Fibroblast of the conjunctiva (primary cell): ENCODE data around the gene MAD1L1.

Experiments used
- DNase-seq: peaks from one replicate; pipeline ENCODE4 v3.0.0-alpha.2; 2010; ENCODE audit warnings: low read depth

The MAD1L1 gene

DNA sequence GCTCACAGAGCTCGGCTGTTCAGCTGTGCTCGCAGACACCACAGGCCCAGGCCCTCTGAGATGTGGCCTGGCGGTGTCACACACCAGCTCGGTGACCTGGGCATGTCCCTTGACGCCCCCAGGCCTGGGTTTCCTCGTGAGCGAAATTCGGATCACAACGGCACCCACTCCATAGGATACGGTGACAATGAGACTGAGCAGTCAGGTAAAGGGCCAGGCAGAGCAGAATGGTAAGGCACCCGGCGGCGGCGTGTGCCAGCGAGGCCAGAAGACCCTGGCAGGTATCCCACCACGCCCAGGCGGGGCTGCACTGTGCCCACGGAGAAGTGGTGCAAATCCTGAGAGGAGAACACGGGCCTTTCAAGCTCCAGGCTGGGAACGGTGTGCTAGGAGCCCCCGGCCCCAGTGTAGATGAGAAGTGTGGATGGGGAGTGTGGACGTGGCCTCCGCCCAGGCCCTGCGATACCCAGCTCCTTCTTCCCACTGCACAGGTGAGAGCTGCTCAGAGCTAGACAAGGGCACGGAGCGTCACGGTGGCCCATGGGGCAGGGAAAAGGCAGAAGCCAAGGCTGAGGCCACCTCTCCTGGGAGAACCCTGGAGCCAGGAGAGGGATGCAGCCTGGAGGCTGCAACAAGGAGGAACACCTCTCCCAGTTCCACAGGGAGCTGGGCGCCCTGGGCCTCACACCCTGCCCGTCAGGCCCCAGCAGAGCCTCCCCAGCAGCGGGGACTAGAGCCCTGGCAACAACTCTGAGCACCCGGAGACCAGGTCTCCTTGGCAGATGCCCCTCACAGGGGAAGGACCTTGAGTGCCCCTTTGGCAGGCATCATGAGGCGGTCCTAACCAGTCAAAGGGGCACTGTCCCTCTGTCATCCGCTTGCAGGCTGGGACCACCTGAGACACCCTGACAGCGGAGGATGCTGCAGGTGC lies 219.1 kb downstream of the MAD1L1 start:
- DNase-seq: no peak

DNA sequence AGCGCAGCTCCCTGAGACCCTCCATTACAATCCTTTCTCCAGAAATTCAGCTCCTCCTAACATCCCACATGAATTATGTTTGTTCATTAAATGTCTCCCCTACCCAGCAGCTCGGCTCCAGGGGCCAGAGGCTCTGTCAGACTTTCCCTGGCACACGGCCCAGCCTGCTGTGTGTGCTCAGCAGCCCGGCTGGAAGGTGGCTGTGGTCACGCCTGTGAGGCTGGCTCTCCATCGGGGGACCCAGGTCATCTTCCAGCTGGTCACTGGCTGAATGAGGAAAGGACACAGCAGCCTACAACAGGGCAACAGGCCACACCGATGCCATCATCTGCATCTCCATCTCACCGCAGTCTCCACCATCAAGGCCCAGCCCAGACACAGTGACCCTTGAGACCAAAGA lies 219.8 kb downstream of the MAD1L1 start:
- DNase-seq: no peak

DNA sequence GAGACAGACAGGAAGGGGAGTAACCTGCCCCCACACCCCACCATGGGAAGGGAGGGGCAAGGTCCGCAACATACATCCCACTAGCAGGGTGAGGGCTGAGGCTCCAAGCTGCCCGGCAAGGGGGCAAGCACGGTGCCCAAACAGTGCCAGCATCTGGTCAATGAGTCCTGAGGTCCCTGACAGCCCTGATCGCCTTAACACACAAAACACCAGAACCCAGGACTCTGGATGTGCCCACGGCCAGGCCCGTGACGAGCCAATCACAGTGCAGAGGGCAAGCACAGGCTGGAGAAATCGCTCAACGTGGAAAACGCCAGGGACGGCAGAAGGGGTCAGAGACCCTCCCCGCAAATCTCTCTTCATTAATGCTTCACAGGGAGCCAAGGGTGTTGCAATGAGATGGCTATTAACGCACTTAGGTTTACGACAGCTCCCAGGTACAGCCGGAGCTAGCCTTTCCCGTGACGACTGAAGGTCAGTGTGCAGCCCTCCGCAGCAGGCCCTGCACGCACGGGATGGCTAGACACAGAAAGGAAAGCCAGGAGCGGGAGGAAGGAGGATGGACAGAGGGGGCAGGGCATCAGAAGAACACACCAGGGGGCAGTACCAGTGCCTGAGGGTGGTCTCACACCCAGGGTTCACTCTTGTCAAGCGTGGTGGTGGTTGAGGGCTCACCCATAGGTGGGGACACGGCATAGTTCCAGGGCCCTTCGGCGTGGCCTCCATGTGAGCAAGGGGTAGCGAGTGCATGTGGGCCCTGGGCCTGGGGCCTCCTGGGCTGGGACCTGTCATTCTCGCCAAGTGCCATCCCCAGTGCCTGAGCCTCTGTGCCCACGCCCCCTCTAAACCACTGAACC lies 220.5 kb downstream of the MAD1L1 start:
- DNase-seq: no peak

DNA sequence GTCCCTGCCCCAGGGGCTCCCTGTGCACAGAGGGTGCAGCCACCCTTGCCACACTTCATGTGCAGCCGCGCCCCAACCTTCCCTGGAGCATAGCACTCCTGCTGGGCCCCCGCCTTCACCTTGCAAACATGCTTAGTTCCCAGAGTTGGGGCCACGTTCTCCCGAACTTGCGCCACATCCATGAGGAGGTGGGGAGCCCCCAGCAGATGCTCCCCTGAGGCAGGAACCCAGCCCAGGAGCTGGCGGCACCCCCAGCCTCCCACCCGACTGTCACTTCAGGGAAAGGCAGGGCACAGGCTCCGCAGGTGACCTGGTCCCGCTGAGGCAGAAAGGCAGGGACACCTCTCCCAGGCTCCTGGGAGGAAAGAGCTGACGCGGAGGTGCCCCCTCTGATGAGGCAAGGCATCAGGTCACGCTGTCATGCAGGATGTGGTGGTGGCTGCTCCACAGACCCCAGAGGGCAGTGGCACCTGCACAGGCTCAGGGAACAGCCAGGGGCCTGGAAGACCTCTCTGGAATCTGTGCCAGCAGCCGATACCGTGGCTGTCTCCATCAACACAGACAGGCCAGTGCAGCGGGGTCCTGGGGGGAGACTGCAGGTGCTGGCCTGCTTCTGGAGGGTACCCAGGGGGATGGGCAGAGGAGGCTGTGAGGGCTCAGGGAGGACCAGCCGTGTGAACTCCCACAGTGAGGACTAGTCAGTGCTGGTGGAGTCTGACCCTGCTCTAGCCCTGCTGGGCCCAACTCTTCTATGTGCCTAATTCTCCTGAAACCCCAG lies 221.3 kb downstream of the MAD1L1 start:
- no peak for DNase-seq

DNA sequence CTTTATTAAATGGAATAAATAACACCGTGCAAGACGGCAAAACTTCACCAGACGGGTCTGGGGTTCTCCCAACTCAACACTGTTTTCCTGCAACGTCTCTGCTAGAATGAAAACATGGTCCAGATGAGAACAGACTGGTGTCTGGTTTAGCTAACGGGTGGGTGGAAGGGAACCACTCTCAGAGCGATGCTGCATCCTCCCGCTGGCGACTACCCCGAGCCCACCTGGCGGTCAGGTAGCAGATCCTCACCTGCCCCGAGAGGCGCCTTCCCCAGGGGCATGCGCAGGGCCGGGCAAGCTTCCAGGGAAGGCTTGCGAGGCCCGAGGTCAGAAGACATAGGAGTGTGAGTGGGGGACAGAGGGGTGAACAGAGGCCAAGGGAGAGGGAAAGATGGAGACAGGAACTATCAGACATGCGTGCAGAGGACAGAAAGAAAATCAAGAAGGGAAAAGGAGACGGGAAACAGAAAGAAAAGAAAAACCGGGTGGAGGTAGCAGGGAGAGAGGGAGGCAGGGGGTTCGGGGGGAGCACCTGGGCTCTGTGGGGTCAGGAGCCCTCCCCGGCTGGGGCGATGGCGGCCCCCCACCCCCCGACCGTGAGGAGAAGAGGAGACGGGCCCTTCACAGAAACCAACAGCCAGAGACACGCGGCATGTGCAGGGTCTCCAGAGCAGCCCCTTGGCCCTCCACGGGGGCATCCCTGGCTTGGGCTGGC lies 222.0 kb downstream of the MAD1L1 start:
- no peak for DNase-seq

DNA sequence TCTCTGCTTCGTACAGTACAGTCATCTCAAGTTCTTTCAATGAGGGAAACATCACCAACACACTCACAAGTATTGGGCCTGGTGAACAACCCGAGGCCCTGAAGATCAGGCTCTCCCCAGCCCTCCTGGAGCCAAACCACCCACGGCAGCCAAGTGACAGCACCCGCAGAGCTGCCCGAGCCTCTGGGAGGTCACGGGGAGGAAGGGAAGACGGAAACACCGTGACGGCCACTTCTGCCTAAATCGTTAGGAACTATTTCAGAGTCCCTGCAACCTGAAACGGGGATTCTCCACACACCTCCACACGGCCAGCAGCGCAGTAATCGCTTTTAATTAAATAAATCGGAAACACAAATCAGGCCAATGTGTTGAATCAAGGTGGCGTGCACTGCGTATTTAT lies 222.6 kb downstream of the MAD1L1 start:
- no peak for DNase-seq

DNA sequence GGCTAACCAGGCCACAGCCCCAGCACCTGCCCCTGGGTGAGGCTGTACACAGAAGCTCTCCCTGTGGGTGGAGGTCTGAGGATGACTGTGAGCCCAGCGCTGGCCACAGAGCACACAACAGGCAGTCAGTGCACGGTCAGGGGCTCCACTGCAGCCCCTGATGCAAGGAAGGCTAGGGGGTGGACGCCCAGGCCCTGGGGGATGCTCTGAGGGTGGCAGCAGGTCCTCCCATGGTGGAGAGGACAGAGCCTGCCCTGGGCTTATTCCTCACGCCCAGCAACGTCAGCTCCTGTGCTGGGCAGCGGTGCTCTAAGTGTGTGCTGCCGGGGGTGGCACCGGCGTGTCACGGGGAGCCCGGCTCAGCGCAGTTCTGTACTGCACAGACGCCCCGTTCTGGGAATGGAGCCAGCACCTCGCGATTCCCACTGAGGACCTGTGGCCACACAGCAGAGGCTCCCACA lies 223.2 kb downstream of the MAD1L1 start:
- no peak for DNase-seq

DNA sequence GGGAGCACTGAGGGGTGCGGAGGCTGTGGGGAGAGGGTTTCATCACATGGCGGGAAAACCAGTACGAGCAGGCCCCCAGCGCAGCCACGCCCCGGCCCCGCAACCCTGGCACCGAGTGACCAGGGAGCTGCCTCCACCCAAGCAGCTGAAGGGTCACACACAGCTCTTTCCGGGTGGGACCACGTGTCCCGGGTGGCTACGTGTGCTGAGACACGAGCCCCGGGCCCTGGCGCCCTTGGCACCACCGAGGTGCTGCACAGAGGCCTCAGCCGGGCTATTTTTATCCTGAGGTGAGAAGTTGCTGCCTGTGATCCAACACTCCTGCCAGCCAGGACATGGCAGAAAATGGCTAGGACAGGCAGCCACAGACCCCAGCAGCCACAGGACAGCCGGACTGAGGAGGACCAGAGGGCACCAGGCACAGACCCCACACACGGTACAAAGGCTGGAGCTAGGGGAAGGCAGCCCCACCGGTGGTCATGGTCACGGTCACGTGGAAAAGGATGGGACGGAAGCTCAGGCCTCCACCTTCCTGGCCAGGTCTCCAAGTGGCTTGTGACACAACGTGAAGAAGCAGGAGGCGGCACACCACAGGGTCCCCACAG lies 223.7 kb downstream of the MAD1L1 start:
- DNase-seq: no peak

DNA sequence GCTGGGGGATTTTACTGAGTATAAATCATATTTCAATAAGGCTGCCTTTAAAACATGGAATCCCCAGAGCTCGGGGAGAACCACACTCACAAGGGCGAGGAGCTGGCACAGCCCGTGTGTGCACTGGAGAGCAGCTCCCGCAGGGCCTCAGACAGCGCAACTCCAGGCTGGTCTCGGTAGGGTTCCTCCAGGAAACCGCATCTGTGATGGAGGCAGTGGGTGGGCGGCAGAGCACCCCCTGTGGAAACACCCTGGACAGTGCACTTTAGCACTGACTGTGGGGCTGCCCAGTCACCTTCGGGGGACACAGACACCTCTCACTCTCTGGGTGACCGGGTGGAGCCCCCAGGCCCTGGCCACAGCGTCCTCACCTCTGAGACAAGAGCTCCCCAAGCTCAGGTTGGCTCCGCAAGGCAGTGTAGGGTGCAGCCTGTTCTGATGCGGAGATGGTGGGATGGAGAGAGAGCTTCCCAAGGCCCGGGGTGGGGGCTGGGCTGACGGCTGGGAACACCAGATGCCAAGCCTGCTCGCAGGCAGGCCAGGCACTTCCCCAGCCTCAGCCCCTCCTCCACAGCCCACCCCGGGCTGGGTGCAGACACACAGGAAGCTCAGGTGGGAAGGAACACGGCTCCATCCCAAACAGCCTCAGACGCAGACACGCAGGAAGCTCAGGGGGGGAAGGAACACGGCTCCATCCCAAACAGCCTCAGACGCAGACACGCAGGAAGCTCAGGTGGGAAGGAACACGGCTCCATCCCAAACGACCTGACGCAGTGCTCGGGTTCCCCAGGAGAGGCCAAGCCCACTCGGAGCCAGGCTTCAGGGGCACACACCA lies 224.4 kb downstream of the MAD1L1 start:
- no peak for DNase-seq

DNA sequence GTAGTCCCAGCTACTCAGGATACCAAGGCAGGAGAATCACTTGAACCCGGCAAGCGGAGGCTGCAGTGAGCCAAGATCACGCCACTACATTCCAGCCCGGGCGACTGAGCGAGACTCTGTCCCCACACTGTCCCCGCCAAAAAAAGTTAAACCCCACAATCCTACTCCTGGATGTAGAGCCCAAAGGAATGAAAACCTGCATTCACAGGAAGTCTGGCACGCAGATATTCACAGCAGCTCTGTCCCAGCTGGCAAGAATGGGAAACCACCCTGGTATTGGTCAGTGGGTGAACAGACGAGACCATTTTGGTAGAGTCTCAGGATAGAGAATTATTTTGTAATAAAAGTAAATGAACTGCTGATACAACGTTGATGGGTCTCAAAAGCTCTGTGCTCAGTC lies 225.2 kb downstream of the MAD1L1 start:
- DNase-seq: no peak

DNA sequence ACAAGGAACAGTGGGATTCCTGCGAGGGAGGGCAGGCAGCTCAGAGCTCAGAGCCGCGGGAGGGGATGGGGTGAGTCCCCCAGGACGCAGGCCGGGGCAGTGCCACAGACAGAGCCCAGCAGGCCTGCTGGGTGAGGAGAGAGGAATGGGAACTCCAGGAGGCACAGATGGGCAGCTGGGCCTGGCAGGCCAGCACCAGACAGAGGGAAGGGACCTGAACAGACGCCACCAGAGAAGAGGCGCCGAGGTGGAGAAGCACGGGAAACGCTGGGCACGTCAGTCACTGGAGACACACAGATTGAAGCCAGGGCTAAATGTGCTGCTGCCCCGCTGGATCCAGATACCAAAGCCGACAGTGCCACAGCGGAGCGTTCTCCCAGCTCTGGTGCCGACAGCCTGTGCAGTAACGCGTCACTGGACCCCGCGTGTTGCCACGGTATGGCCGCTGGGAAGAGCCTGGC lies 225.8 kb downstream of the MAD1L1 start:
- DNase-seq: no peak

DNA sequence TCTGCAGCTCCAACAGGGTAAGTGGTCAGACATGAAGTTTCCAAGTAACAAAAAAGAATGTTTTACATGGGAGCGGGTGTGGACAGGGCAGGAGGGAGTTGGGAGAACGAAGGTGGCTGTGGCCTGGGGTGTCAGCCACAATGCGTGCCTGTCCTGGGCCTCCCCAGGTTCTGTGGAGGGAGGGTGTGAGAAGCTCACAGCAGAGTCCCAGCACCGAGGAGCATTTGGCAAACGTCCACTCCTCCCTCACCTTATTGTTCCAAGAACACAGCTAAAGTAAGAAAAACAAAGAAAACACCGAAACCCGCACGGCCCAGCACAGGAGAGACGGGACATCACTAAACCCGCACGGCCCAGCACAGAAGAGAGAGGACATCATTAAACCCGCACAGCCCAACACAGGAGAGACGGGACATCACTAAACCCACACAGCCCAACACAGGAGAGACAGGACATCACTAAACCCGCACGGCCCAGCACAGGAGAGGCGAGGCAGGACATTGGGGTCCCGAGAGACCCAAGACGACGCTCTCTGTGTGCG lies 226.4 kb downstream of the MAD1L1 start:
- DNase-seq: no peak

DNA sequence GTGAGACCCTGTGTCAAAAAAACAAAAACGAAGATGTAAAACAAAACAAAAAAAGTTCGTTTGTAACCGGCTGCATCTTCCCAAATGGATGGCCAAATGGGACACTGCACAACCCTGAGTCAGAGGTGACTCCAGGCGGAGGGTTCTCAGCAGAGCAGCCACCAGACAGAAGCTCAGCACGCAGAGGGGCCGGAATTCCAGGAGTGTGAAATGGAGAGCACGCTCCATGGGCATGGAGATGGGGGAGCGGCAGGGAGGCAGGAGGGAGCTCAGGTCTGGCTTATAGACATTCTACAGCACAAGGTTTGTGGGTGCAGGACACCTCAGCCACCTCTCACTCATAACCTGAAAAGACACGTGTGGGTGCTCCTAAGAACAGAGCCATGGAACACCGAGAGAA lies 227.0 kb downstream of the MAD1L1 start:
- DNase-seq: no peak

DNA sequence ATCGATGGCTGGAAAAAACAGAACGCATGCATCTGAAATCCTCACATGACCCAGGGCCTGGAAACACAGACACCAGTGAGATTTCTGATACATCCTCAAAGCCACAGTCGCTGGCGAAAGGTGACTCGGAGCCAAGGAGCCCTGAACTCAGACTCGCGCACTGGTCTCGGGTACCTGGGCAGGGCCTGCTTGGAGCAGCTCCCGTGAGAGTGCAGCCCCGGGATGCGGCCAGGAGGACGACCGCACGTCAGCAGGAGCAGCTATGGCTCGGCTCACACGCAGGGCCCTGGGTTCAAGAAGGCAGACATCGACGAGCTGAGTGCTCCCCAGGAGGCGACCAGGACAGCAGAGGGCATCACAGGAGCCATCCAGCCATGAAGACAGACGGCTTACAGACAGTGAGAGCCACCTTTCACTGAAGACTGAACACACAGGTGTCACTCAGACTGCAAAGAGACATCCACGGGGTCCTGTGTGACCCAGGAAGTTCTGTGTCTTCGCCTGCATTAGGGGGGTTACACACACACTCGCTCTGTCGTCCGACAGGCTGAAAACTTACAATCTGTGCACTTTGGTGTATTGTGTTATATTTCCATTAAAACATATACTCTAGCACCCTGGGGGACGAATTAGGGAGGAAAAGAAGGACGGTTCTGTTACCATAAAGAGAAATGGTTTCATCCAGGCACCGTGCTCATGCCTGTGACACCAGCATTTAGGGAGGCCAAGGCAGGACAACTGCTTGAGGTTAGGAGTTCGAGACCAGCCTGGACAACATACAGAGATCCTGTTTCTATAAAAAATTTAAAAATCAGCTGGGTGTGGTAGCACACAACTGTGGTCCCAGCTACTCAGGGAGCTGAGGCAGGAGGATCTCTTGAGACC lies 227.7 kb downstream of the MAD1L1 start:
- no peak for DNase-seq

DNA sequence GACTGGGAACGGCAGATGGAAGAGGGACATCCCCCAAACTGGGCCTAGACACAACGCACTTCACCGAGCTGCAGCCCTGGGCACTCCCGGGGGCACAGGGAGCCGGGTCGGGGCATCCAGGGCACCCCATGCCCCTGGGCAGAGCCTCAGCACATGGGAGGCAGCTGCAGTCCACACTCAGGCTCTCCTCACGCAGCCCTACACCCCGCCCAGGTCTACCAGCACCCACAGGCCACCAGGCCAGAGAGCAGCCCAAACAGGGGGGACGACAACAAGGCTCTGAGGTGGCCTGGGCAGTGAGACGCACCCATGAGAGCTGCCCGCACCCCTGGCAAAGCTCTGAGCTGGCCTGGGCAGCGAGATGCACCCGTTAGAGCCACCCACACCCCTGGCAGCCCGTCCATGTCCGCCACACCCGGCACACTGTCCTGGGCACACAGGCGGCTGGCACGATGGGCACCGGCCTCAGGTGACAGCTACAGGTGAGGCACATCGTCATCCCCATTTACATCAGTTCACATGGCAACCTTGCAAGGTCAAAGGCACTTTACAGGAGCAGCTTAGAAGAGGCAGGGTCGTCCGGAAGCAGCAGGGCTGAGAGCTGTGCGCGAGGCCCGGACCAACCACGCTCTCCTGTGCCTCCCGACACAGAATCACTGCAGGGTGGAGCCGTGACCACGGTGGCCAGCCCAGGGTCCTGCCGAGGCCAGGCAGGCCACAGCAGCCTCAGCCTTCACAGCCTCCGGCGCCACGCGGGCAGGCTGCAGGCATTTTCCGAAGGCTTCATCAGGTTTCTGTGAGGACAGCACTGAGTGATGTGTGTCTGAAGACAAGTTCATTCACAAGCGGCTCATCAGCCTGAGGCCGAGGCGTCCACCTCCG lies 228.6 kb downstream of the MAD1L1 start:
- no peak for DNase-seq

DNA sequence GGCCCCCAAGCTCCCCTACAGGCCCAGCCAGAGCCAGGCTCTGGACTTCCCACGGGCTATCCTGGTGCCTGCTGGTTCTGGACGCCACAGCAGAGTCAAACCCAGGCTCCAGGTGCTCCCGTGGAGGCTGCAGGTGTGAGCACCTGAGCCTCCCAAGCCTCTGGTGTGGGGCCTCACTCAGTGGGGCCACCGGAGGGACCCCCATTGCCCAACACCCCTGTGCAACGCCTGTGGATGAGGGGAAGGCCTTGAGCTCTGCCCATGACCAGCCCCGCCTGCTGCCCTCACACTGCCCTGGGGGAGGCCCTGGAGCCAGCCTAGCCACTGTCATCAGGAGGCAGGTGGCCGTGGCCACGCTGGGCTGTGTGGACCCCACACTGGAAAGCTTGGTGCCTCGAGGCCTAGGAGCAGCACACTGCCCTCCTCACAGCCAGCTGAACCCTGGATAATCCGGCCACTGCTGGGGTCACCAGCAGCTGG lies 229.3 kb downstream of the MAD1L1 start:
- DNase-seq: no peak
